ENCODE data around the gene ADAP1.
A peak's percentile ranks its signal among the peaks of the same experiment; 100 is the strongest.
"Not testable (repeated sequence)": the region's sequence is repeated elsewhere in the genome, so short reads cannot be mapped to it uniquely, and the experiment has no call there.

Gene ADAP1

GRCh38 chr7:954330-955238 lies at the start of gene ADAP1:
ADAP1 (minus strand) TSS chr7:954680; CDS start chr7:954477, 203 bp downstream.
- DNase-seq: peak in 1 of 2 experiments; percentile 57

GRCh38 chr7:1002445-1002844 lies 48.0 kb upstream of the ADAP1 start:
- not testable (repeated sequence) for DNase-seq

GRCh38 chr7:1002026-1002425 lies 47.5 kb upstream of the ADAP1 start:
- DNase-seq: not testable (repeated sequence)

GRCh38 chr7:1001069-1001770 lies 46.7 kb upstream of the ADAP1 start:
- not testable (repeated sequence) for DNase-seq

- no peak for DNase-seq
Measured at GRCh38 chr7:999941-1000935, 45.8 kb upstream of the ADAP1 start.

GRCh38 chr7:999149-999879 lies 44.8 kb upstream of the ADAP1 start:
- no peak for DNase-seq

- DNase-seq: no peak
Measured at GRCh38 chr7:997404-998395, 43.2 kb upstream of the ADAP1 start.

- no peak for DNase-seq
Measured at GRCh38 chr7:996079-996872, 41.8 kb upstream of the ADAP1 start.

- no peak for DNase-seq
Measured at GRCh38 chr7:995571-995970, 41.1 kb upstream of the ADAP1 start.

- no peak for DNase-seq
Measured at GRCh38 chr7:994592-995308, 40.3 kb upstream of the ADAP1 start.

GRCh38 chr7:992709-993607 lies 38.5 kb upstream of the ADAP1 start:
- peak; percentile 88 to 95 for DNase-seq

- no peak for DNase-seq
Measured at GRCh38 chr7:991729-992656, 37.5 kb upstream of the ADAP1 start.

GRCh38 chr7:990933-991728 lies 36.7 kb upstream of the ADAP1 start:
- no peak for DNase-seq

- no peak for DNase-seq
Measured at GRCh38 chr7:990352-990932, 36.0 kb upstream of the ADAP1 start.

GRCh38 chr7:988963-989529 lies 34.6 kb upstream of the ADAP1 start:
- DNase-seq: no peak

Measured in NCI-H526 (cell line).